ENCODE measurements around the gene AQP5. TPM values are rescaled to one million over a fixed set of nuclear protein-coding genes. Genes with fewer than 3 reads are reported as not detected.

AQP5 gene
- total RNA-seq, 1 experiment from 2014 or later, result not detected

DNA sequence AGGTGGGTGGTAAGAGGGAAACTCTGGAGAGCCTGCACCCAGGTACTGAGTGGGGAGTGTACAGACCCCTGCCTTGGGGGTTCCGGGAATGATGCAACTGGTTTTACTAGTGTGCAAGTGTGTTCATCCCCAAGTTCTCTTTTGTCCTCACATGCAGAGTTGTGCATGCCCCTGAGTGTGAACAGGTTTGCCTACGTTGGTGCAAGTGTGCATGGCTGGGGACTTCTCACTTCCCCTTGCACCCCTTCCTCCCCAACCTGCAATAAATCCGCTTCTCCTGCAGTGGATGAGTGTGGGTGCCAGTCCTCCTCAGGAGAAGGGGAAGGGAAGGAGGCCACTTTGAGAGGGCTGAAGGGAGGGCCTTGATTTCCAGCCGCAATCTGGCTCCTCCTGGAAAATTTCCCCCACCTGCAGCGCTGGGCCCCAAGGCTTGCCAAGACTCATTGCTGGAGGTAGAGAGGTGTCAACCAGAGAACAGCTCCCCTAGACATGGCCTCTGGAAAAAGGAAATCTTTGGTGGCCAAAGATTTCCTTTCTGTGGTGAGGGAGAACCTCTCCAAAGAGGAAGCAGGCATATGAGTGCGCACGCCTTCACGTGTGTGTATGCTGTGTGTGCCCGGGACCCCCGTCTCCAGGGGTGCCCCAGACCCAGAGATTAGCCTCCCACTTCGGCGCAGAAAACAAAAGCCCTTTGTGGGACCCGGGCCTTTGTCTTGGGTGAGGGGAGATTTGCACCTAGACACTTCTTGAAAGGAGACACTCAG is 5.6 kb upstream of the AQP5 start:
- Histone ChIP-seq H3K27me3 (no peaks in the 10 kb centered on the region), H3K9me3 (no peaks in the 10 kb centered on the region), H3K4me3 (no peak overlapping the region), H3K36me3 (no peaks in the 10 kb centered on the region)
- DNase-seq, result no peak

DNA sequence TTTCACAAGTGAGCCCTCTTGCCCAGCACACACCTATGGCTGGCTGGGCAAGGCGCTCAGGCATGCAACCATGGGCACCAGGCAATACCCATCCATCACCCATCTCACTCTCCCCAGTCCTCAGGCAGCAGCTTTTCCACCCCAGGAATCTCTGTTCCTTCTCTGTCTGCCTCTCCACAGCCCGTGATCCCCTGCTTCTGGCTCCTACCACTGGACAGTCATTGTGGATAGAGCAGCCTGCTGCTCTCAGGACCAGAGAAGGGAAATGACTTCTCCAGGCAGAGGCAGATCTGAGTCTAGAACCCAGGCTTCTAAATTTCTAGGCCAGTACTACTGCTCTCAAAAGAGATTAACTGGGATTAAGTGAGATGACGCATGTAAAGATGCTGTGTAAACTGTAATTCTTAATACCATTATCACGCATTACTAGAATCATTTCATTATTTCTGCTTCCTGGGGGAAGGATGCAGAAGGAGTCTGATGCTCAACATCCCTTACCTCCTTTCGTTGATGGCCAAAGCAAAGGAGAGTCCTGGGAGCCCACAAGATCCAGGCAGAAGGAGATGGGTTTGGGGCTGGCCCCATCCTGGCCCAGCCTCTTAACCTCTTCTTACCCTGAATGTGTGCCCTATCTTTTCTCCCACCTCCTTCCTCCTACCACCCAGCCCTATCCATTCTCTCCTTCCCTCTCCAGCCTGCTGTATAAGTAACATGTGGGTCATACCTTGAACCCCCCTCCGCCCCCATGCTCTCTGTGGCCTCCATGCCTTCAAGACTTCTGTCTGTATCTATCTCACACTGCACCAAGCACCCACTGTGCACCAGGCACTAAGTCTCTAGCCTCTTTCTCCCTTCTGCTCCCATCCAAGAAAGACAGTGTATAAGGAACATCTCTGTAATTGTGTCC is 4.8 kb upstream of the AQP5 start:
- H3K27me3 ChIP-seq, result no peaks in the 10 kb centered on the region
- H3K4me3 ChIP-seq, result no peak overlapping the region
- no peak for DNase-seq
- no peaks in the 10 kb centered on the region for H3K9me3 ChIP-seq
- H3K36me3 ChIP-seq, result no peaks in the 10 kb centered on the region

GRCh38 chr12:49957570-49957967 is 4.1 kb upstream of the AQP5 start:
- Histone ChIP-seq H3K9me3 (no peaks in the 10 kb centered on the region), H3K27me3 (no peaks in the 10 kb centered on the region)
- DNase-seq, result no peak

GRCh38 chr12:49959685-49960473 is 1.8 kb upstream of the AQP5 start:
- DNase-seq, result peak; percentile 59
- Histone ChIP-seq H3K9me3 (no peaks in the 10 kb centered on the region), H3K27me3 (no peaks in the 10 kb centered on the region), H3K36me3 (no peaks in the 10 kb centered on the region), H3K4me3 (no peak overlapping the region)

More at GRCh38 chr12:49957570-49957967, 4.1 kb upstream of the AQP5 start:
- no peak overlapping the region for H3K4me3 ChIP-seq
- no peaks in the 10 kb centered on the region for H3K36me3 ChIP-seq

- Histone ChIP-seq H3K27me3 (no peaks in the 10 kb centered on the region), H3K36me3 (no peaks in the 10 kb centered on the region), H3K4me3 (no peak overlapping the region), H3K9me3 (no peaks in the 10 kb centered on the region)
- no peak for DNase-seq
These were observed 1.1 kb upstream of the AQP5 start for GRCh38 chr12:49960474-49961110.

DNA sequence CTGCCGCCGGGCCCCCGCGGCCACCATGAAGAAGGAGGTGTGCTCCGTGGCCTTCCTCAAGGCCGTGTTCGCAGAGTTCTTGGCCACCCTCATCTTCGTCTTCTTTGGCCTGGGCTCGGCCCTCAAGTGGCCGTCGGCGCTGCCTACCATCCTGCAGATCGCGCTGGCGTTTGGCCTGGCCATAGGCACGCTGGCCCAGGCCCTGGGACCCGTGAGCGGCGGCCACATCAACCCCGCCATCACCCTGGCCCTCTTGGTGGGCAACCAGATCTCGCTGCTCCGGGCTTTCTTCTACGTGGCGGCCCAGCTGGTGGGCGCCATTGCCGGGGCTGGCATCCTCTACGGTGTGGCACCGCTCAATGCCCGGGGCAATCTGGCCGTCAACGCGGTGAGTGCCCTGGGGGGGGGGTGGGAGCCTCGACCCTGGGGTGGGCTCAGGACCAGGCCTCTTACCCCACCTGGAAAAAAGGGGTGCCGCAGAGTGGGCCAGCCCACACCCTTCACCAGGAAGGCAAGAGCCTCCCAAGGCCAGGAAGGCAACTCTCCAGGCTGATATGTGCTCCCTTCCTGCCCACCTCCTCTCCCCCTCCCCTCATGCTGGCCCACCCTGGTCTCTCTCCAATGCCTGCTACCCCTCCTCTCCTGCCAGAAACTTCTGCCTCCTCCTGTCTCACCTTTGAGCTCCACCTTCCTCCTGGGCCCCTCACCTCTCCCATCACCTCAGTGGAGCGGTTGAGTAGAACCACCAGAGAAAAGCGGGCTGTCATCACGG is 507 bp downstream of the AQP5 start:
- Histone ChIP-seq H3K36me3 (no peaks in the 10 kb centered on the region), H3K4me3 (no peak overlapping the region), H3K9me3 (no peaks in the 10 kb centered on the region), H3K27me3 (no peaks in the 10 kb centered on the region)
- no peak for DNase-seq

DNA sequence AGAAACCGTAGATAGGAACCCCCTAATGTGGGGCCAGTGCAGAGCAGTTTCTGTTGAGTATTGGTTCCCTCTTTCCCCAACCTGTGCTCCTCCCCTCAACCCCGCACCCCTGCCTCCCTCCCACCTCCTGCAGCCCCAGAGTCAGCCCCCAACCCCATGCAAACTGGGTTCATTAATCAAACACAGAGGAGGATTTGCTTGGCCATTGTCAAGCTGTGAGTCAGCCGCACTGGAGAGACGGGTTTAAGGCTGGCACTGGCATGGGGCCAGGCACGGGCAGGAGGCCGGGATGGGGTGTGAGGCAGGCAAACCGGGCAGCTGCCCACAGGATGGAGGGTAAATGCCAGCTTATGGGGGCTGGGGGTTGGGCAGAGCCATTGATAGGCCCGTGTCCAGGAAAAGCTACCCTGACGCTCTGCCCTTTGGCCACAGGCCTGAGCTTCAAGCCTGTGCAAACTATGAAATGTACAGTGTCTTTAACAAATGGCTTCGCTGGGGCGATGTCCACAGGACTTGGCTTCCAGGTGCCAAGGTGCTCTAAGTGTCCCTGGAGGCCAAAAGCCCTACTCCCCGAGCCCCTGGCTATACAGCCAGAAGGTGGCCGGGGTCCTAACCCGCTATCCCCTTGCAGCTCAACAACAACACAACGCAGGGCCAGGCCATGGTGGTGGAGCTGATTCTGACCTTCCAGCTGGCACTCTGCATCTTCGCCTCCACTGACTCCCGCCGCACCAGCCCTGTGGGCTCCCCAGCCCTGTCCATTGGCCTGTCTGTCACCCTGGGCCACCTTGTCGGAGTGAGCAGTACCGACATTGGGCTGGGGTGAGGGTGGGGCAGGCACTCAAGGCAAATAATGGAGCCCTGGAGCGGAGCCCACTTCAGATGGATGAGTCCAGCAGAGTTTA is 1.4 kb downstream of the AQP5 start:
- H3K27me3 ChIP-seq, result no peaks in the 10 kb centered on the region
- no peak overlapping the region for H3K4me3 ChIP-seq
- no peaks in the 10 kb centered on the region for H3K9me3 ChIP-seq
- no peaks in the 10 kb centered on the region for H3K36me3 ChIP-seq
- peak; percentile 92 for DNase-seq

- no peaks in the 10 kb centered on the region for H3K36me3 ChIP-seq
- DNase-seq, result no peak
- H3K9me3 ChIP-seq, result no peaks in the 10 kb centered on the region
- no peaks in the 10 kb centered on the region for H3K27me3 ChIP-seq
- H3K4me3 ChIP-seq, result no peak overlapping the region
These were observed 2.5 kb downstream of the AQP5 start for GRCh38 chr12:49963976-49964815.

DNA sequence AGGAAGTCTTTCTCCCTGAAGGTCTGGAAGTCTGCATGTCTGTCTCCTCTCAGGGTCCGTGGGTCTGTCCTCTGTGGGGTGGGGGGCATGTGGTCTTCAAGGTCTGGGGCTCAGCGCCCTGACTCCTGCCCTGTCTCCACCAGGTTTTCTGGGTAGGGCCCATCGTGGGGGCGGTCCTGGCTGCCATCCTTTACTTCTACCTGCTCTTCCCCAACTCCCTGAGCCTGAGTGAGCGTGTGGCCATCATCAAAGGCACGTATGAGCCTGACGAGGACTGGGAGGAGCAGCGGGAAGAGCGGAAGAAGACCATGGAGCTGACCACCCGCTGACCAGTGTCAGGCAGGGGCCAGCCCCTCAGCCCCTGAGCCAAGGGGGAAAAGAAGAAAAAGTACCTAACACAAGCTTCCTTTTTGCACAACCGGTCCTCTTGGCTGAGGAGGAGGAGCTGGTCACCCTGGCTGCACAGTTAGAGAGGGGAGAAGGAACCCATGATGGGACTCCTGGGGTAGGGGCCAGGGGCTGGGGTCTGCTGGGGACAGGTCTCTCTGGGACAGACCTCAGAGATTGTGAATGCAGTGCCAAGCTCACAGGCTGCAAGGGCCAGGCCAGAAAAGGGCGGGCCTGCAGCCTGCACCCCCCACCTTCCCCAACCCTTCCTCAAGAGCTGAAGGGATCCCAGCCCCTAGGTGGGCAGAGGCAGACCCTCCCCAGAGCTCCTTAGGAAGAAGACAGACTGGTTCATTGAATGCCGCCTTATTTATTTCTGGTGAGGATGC is 3.4 kb downstream of the AQP5 start:
- H3K4me3 ChIP-seq, result no peak overlapping the region
- no peak for DNase-seq
- H3K27me3 ChIP-seq, result no peaks in the 10 kb centered on the region
- H3K36me3 ChIP-seq, result no peaks in the 10 kb centered on the region
- H3K9me3 ChIP-seq, result no peaks in the 10 kb centered on the region

DNA sequence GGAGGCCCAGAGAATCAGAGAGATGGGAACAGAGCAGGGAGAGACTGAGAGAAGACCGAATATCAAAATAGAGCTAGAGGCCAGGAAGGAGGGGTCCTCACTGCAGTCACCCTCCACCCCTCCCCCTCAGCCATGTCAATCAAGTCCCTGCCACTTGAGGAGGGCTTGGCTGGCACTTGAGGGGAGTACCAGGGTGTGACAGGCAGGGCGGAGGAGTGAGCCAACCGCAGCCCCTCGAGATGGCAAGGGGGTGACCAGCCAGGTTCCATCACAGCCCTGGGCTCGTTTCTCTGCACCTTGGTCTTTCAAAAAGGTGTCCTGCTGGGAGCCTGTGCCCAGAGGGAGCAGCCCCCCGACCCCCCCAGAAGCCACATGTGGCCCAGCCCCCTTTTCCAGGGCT is 4.2 kb downstream of the AQP5 start:
- H3K36me3 ChIP-seq, result no peaks in the 10 kb centered on the region
- H3K27me3 ChIP-seq, result no peaks in the 10 kb centered on the region
- no peak for DNase-seq
- H3K4me3 ChIP-seq, result no peak overlapping the region
- H3K9me3 ChIP-seq, result no peaks in the 10 kb centered on the region

DNA sequence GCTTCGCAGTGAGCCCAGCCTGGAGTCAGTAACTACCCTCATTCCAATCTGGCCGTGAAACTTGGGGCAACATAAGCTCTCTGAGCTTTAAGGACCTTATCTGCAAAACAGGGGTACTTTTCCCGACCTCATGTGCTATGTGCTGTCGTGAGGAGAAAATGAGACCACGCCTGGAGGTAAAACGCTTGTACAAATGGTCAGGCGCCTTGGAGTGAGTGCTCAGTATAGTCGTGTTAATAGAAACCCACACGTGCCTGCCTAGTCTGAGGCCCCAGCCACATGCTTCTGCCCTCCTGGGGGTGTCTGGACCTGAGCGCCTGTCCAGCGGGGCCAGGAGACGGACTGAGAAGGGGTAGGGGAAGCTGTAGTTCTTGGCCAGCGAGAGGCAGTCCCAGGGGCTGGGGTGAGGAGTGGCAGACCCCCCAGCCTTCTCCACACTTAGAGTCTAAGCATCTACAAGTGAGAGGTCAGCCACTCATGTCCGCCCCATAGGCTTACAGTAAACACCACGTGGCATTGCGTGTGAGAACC is 4.9 kb downstream of the AQP5 start:
- Histone ChIP-seq H3K27me3 (no peaks in the 10 kb centered on the region), H3K36me3 (no peaks in the 10 kb centered on the region), H3K4me3 (no peak overlapping the region), H3K9me3 (no peaks in the 10 kb centered on the region)
- no peak for DNase-seq

DNA sequence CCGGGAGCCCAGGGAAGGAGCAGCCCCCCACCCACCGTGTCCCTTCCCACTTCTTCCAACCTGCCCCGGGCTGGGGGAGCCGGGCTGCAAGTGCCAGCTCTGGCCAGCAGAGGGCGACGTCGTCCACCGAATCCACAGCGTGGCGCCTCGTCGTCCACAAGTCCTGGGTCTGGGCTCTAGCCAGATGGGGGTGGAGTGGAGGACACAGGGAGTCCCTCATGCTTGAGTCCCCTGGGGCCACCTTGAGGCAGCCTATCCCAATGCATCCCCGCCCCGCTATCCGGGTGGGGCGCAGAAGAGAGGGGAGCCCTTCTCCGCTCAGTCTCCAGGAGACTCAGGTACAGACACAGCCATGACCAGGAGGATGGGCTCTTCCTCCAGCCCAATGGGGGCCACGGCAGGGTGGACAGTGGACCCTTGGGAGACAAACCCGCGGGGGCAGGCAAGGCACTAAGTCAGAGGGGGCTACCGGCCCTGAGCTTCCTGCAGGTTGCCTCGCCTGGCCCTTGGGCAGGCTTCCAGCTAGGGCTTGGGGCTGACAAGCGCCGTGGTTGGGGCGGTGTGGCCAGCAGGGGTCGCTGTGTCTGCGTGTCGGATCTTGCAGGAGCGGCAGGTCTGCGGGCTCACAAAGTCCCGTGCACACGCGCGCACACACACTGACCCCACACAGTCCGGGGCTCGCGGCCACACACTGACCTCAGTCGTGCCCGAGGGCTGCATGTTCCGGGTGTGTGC is 5.5 kb downstream of the AQP5 start:
- peak; percentile 70 for DNase-seq
- no peaks in the 10 kb centered on the region for H3K9me3 ChIP-seq
- peak overlapping the region; percentile 20 for H3K4me3 ChIP-seq
- no peaks in the 10 kb centered on the region for H3K27me3 ChIP-seq
- no peaks in the 10 kb centered on the region for H3K36me3 ChIP-seq

DNA sequence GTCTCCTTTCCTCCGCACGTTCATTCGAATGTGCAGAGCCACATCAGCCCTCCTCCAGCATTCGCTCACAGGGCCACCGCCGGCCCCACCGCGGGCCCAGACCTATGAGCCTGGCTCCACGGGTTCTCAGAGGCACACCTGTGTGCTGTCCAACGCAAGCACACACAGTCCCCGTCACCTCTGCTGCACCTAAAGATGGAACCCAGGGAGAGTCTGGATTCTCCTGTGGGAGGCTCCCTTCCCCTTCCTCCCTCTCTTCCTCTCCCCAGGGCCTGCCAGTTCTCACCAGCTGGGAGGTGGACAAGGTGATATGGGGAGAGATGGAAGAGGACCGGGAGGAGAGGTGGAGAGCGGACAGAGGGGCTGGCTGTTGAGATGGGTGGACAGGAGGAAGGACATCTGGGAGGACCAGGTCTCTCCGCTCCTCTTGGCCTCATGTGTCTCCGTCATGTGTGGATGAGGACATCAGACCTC is 6.1 kb downstream of the AQP5 start:
- no peak overlapping the region for H3K4me3 ChIP-seq
- H3K27me3 ChIP-seq, result no peaks in the 10 kb centered on the region

More for the DNA sequence above, 6.1 kb downstream of the AQP5 start:
- Histone ChIP-seq H3K9me3 (no peaks in the 10 kb centered on the region), H3K36me3 (no peaks in the 10 kb centered on the region)
- no peak for DNase-seq
